ENCODE data around the gene SWSAP1. TPM values are rescaled to one million over a fixed set of nuclear protein-coding genes. Genes with fewer than 3 reads are reported as not detected.
"Not testable (repeated sequence)": the region's sequence is repeated elsewhere in the genome, so short reads cannot be mapped to it uniquely, and the experiment has no call there.

SWSAP1 gene, protein sequence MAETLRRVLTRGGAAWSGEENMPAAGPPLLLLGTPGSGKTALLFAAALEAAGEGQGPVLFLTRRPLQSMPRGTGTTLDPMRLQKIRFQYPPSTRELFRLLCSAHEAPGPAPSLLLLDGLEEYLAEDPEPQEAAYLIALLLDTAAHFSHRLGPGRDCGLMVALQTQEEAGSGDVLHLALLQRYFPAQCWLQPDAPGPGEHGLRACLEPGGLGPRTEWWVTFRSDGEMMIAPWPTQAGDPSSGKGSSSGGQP
- total RNA-seq (2014; rRNA removed; shearing (Covaris generic)), result 2.4 and 2.7 TPM in 2 replicates

DNA sequence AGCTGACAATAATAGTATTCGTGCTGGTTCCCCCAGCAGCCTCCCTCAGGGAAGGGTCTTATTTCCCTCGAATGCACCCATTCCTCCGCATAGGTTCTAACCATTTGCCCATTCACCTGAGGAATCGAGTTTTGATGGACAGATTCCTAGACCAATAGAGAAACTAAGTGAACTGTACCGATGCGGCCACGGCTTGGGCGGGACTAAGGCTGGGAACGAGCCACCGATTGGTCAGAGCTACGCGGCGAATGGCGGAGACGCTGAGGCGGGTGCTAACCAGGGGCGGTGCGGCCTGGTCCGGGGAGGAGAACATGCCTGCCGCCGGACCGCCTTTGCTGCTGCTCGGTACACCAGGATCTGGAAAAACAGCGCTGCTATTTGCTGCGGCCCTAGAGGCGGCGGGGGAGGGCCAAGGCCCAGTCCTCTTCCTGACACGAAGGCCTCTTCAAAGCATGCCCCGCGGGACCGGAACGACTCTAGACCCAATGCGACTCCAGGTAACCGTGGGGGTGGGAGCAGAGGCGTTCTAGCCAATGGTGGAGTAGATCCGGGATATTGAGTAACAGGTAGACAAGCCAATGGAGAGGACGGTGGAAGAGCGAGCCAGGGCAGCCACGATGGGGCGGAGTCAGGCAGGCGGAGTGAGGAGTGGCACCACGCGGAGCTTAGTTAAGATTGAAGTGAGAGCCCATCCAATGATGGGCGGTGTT lies at the start of gene SWSAP1:
TSS of gene SWSAP1 (plus strand) at position 234 of the 710 bp plus-strand sequence. CDS start at position 249, 15 bp downstream.
- DNase-seq (ENCODE audit: low read depth), result peak; percentile 99

DNA sequence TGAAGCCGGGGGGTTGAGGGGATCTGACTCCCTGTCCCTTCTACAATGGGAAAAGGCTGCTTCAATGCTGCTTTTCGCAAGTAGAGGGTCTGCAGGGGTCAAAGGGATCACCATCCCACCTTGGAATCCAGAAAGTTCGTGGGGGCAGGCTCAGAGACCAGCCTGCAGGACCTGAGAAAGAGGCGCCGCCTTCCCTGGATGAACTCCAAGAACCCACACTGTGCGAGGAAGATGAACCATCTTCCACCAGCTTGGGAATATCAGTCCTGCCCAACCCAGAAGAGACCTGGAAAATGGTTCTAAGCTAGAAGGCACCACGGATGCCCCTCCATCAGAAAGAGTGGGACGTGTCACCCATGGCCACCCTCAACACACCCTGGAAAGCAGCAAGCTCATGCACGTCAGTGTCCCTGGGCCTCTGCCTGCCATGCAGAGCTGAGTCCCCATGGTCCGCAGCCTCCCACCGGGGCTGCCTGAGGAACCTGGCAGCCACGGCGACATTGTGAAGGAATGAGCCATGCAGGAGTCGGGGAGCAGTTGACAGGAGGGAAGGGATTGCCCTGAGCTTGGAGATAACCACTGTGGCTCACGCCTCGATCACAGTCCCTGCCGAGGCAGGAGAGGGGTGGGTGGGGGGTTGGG lies 49.6 kb upstream of the SWSAP1 start:
- DNase-seq (ENCODE audit: low read depth), result no peak

DNA sequence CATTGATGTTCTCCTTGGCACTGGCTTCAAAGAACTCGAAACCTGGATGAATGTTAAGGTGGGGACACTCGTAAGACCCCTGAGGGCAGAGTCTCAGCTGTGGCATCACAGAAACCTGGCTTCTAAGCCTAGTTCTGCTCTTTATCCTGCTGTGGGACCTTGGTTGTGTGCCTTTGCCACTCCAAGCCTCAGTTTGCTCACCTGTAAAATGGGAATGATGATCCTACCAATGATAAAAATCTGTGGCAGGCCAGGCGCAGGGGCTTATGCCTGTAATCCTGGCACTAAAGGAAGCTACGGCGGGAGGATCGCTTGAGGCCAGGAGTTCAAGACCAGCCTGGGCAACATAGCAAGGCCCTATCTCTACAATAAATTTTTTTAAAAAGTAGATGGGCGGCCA lies 48.9 kb upstream of the SWSAP1 start:
- no peak for DNase-seq (ENCODE audit: low read depth)

DNA sequence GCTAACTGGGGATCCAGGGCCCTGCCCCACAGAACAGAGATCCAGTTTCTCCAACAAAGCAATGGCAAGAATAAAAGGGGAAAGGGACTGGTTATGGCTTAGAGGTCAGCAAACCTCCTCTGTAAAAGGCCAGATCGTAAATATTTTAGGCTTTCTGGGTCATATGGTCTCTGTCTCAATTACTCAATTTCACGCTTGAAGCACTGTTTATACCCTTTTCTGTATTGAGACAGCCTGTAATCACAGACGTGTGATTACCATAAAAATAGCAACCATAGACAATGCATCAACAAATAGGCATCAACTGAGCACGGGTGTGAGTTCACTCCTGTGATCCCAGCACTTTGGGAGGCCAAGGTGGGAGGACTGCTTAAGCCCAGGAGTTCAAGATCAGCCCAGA lies 44.3 kb upstream of the SWSAP1 start:
- DNase-seq (ENCODE audit: low read depth), result no peak

DNA sequence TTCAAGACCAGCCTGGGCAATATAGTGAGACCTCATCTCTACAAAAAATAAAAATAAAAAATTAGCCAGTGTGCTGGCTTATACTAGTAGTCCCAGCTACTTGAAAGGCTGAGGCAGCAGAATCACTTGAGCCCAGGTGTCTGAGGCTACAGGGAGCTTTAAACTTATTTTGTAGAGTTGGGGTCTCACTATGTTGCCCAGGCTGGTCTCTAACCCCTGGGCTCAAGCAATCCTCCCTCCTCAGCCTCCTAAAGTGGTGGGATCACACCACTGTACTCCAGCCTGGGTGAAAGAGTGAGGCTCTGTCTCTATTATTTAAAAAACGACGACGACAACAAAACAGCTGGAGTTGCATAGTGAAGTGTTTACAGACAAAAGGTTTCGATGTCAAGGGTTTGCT lies 43.0 kb upstream of the SWSAP1 start:
- no peak for DNase-seq (ENCODE audit: low read depth)

DNA sequence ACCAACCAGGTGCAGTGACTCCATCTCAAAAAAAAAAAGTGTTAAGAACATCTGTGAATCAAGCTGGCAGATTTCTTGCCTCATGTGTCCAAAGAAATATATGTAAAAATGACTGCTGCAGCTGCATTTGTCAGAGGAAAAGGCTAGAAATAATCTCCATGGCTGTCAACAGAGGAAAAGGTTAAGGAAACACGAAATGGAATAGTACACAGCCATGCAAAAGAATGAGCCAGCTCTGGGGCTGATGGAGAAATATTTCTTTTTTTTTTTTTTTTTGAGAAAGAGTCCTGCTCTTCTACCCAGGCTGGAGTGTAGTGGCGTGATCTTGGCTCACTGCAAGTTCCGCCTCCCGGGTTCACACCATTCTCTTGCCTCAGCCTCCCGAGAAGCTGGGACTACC lies 41.6 kb upstream of the SWSAP1 start:
- DNase-seq (ENCODE audit: low read depth), result no peak

DNA sequence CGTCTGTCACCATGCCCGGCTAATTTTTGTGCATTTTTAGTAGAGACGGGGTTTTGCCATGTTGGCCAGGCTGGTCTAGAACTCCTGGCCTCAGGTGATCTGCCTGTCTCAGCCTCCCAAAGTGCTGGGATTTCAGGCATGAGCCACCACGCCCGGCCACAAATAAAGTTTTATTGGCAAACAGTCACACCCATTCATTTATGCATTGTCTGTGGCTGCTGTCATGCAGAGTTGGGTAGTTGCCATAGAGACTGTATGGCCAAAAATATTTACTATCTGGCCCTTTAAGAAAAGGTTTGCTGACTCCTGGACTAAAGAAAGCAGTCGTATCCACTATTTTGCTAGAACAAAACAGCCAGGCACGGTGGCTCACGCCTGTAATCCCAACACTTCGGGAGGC lies 40.6 kb upstream of the SWSAP1 start:
- peak; percentile 66 for DNase-seq (ENCODE audit: low read depth)

DNA sequence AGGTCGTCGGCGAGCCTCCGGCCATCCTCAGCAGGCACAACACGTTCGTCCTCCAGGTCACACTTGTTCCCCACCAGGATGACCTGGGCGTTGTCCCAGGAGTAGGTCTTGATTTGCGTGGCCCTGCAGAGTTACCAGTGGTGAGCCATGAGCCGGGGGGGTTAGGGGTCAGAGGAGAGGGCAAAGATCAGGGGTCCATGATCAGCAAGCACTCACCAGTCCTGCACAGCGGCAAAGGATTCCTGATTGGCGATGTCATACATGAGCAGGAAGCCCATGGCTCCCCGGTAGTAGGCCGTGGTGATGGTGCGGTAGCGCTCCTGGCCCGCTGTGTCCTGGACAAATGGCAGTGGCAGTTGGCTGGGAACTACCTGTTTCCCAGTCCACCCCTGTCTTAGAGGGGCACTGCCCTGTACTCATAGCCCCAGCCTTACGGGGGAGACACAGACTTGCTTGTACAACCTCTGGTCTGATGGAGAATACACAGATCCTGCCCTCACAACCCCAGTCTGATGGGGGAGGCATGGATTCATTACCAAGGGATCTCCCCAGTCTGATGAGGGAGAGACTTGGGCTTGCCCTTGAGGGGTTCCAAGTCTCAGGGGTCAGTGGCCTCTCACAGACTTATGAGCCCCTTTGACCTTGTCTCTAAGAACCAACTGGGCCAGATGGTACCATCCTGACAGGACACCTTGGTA lies 38.9 kb upstream of the SWSAP1 start:
- DNase-seq (ENCODE audit: low read depth), result no peak

DNA sequence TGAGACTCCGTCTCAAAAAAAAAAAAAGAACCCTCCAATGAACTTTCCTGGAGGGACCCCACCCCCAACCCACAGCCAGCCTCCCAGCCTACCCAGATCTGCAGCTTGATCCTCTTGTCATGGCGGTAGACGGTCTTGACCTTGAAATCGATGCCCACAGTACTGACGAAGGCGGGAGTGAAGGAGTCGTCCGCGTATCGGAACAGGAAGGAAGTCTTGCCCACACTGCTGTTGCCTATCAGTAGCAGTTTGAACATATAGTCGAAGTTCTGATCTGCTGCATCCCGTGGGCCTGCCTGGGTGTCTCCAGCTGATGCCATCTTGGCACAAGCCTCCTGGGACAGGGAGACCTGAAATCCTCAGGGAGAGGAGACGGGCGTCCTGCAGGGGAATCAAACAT lies 37.4 kb upstream of the SWSAP1 start:
- no peak for DNase-seq (ENCODE audit: low read depth)

DNA sequence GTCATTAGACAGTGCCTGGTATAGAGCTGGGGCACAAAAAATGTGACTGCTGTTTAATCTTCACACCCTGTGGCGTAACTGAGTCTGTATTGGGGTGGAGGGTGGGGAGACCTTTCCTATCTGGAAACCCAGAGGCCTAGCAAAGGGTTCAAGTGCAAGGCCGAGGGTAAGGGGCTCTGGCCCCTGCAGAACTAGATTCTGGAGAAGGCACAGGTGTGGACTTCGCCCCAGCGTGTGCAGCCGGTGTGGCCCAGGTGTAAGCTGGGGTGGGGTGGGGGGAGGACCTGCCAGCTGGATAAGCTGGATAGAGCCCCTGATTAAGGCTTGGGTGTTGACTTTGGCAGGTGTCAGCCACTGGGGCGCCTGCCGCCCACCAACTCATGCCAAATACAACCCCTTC lies 36.3 kb upstream of the SWSAP1 start:
- DNase-seq (ENCODE audit: low read depth), result no peak

DNA sequence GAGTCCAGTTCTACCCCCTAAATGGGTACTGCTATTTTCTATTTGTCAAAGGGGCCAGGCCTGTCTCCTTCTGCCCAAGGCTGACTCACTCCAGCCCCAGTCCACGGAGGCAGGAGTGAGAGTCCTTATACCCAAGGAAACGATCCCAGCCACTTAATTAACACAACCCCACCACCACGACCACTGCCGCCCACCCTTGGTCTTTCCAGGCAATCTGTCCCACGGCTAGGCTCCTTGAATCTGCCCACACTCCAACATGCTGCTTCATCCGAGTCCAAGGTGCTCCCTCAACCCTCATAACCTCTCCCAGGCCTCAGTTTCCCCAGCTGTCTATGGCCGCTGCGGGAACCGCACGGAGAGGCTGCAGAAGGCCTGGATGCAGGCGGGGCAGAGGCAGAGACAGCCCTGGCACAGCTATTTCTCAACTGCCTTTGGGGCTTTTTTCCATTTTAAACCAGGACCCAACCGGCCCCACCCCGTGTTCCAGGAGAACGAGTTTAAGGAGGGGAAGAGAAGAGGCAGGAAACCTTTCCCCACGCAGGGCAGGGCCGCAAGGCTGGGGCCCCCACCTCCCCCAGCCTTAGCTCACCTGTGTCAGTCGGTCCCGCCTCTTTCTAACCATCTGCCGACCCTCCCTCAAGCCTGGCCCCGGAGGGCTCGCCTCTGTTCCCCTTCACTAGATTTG lies 35.8 kb upstream of the SWSAP1 start:
- DNase-seq (ENCODE audit: low read depth), result no peak

DNA sequence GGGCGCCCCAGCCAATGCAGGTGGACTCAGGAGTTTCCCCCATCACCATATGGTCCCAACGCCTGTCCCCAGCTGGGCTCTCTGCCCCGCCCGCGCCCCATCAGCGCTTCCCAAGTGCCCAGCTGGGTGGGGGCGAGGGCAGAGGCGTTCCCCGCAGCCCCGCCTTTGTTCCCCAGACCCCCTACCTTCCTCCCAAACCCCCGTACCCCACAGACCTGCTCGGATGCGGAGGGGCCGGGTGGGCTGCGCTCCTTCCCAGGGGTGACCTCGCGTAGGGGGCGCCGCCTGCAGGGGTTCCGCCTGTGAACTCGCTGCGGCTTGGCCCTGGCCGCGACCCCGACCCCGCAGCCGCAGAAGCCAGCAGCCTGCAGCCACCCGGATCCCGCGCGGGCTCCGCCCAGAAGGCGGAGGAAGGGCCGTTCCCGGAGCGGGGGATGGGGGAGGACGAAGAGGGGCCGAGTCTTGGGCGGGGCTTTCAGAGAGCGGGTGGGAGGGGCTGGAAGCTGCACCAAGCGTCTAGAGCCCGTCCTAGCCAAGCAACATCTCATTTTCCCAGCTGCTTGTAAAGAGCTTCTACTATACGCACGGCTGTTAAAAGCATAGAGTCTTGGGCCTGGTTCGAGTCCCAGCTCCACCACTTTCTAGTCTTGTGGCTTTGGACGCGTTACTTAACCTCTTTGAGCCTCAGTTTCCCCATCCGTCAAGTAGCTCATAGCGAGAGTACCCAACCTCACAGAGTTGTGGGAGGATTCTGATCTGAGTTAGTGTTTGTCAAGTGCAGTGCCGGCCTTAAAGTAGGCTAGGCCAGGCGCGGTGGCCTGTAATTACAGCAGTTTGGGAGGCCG lies 35.0 kb upstream of the SWSAP1 start, which contains the start of gene RAB3D:
TSS of gene RAB3D (minus strand) at position 404 of the 845 bp plus-strand sequence. CDS start 2,258 bp downstream, outside the sequence.
- peak; percentile 62 for DNase-seq (ENCODE audit: low read depth)

DNA sequence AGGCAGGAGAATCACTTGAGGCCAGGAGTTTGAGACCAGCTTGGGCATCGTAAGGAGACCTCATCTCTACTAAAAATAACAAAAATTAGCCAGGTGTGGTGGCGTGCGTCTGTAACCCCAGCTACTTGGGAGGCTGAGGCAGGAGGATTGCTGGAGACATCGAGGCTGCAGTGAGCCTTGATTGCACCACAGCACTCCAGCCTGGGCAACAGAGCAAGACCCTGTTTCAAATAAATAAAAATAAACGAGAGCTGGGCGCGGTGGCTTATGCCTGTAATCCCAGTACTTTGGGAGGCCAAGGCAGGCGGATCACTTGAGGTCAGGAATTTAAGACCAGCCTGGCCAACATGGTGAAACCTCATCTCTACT lies 34.4 kb upstream of the SWSAP1 start:
- not testable (repeated sequence) for DNase-seq (ENCODE audit: low read depth)

DNA sequence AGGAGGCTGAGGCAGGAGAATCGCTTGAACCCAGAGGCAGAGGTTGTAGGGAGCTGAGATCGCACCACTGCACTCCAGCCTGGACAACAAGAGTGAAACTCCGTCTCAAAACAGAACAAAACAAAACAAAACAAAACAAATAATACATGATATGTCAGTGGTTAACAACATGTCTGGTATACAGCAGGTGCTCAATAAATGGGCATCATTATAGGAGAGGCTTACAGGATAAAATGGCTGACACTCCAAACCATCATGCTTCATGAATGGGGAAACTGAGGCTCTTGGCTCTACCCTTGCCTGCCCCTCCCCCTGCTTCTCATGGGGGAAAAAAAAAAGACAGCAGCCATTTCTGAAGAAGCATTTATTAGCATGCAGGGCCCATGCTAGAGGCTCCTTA lies 32.0 kb upstream of the SWSAP1 start:
- no peak for DNase-seq (ENCODE audit: low read depth)

DNA sequence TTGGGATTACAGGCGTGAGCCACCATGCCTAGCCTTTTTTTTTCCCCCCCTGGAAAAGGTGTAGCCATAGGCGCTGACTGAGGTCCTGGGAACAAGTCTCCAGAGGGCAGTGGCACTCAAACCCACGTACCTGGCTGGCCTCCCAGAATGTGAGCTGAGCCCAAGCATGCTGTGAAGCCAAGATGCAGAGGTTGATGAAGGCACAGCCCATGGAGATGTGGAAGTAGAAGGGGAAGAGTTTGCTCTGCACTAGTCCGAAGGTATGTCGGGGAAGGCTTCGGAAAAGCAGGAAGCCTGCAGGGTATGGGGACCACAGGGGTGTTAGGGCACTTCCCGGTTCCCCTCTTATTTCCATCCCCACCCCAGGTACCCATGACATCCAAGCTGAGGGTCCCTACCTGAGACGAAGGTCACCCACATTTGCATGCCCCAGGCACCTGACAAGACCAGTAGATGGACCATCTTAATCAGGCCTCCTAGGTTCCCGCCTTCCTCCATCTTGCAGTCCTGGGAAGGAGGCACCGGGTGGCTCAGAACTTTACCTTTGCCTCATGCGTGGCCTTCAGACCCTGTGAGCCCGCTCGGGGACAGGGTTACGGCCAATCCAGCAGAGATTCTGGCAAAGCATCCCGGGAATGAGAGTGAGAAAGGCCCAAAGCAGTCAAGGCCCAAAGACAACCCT lies 29.2 kb upstream of the SWSAP1 start:
- peak; percentile 68 for DNase-seq (ENCODE audit: low read depth)

DNA sequence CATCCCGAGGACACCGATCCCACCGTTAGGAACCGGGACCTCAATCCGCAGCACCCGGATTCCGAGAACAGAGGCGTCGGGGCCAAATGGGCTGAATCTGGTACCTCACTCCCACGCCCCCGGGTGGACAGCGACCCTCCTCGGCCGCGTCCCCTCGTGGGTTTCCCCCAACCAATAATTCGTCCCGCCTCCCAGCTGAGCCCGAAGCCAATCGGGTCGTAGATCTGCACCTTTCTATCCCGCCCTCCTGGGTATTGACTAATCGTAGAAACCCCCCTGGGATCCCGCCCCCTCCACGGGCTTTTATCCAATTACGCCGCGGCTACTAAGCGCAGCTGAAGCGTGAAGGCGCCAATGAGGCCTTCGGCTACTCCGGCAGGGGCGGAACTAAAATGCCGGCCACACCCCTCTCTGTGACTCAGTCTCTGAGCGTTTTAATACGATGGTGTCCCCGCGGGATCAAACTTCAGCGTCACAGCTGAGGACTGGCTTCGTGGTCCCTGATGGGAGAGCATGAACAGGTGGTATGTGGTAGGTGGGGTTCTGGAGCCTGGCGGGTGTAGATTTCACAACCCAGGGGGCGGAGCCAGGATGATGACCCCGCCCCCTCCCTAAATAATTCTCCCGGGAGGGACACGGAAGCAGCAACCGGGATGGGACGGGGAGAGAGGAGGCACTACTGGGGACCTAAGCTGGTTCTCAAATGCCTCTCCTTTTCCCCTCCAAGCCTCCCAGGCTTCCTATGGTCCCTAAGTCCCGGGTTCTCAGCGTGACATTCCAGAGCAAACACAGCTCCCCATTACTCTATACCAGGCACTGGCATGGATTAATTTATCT lies 28.1 kb upstream of the SWSAP1 start, which contains the start of the genes CCDC159 and TMEM205:
TSS of gene CCDC159 (plus strand) at position 416 of the 837 bp plus-strand sequence. CDS start at position 504, 88 bp downstream.
TSS of gene TMEM205 (minus strand) at position 165 of the 837 bp plus-strand sequence. CDS start 649 bp downstream, outside the sequence.
- peak; percentile 99 for DNase-seq (ENCODE audit: low read depth)

DNA sequence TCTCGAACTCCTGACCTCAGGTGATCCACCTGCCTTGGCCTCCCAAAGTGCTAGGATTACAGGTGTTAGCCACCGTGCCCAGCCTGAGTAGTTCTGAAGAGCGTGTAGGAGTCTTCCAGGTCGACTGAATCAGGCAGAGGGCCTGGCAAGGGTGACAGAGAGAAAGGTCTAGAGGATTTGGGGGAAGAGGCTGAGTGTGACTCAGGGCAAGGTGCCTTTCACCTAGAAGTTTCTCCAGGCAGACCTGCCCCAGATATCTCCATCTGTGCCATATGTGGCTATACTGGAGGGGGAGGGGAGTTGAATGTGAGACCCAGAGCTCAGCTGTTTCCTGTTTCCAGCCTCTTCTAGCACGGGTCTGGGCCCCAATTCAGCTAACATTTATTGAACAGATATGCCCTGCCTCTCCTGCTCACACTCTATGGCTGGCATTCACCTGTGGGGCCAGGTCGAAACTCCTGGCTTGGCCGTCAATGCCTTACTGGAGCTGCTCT lies 26.9 kb upstream of the SWSAP1 start:
- DNase-seq (ENCODE audit: low read depth), result no peak

DNA sequence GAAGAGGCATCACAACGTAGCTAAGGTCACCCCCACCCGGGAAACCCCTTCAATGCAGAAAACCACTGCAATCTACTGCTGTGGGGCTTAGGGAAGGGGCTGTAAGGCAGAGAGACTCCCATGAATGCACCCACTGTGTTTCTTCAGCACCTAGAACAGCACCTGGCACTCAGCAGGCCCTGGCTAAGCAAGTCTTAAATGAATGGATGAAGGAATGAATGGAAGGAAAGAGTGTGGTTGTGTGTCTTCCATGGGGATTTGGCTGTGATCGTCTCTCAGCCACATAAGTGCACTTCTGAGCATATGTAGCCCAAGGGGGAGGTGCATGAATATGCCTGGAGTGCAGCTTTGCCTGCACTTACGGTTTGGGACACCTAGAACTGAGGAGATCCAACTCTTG lies 25.3 kb upstream of the SWSAP1 start:
- no peak for DNase-seq (ENCODE audit: low read depth)

DNA sequence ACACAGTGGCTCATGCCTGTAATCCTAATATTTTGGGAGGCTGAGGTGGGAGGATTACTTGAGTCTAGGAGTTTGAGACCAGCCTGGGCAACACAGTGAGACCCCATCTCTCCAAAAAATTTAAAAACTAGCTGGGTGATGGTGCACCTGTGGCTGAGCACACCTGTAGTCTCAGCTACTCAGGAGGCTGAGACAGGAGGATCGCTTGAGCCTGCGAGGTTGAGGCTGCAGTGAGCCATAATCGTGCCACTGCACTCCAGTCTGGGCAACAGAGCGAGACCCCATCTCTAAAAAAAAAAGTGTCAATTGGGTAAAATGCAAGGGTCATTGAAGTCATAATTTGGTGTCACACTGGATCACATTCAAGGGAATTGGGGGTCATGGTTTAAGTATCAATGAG lies 20.4 kb upstream of the SWSAP1 start:
- DNase-seq (ENCODE audit: low read depth), result not testable (repeated sequence)
